DMS 273 (cell line): ENCODE data around the gene NFATC1.

Source experiments
- DNase-seq: peaks from one replicate; lab custom pipeline; 2025; ENCODE audit not compliant: unreplicated experiment; lab: John Stamatoyannopoulos, UW

NFATC1 gene

GRCh38 chr18:79529991-79530390 is 134.3 kb downstream of the NFATC1 start:
- no peak for DNase-seq

- no peak for DNase-seq
These were observed 135.1 kb downstream of the NFATC1 start for GRCh38 chr18:79530821-79531220.

- DNase-seq: no peak
These were observed 135.7 kb downstream of the NFATC1 start for GRCh38 chr18:79531386-79531785.

GRCh38 chr18:79531926-79532312 is 136.2 kb downstream of the NFATC1 start:
- DNase-seq: no peak

GRCh38 chr18:79532313-79533007 is 136.7 kb downstream of the NFATC1 start:
- no peak for DNase-seq

GRCh38 chr18:79533146-79533545 is 137.4 kb downstream of the NFATC1 start:
- no peak for DNase-seq

GRCh38 chr18:79533591-79533990 is 137.9 kb downstream of the NFATC1 start:
- no peak for DNase-seq

- no peak for DNase-seq
These were observed 138.6 kb downstream of the NFATC1 start for GRCh38 chr18:79534356-79534755.

GRCh38 chr18:79537758-79538157 is 142.0 kb downstream of the NFATC1 start:
- DNase-seq: no peak

- no peak for DNase-seq
These were observed 142.9 kb downstream of the NFATC1 start for GRCh38 chr18:79538635-79539034.

GRCh38 chr18:79540161-79540903 is 144.6 kb downstream of the NFATC1 start:
- no peak for DNase-seq

- DNase-seq: no peak
These were observed 145.2 kb downstream of the NFATC1 start for GRCh38 chr18:79540904-79541282.

- no peak for DNase-seq
These were observed 146.5 kb downstream of the NFATC1 start for GRCh38 chr18:79542213-79542612.

GRCh38 chr18:79542876-79543750 is 147.4 kb downstream of the NFATC1 start:
- no peak for DNase-seq

GRCh38 chr18:79543861-79544385 is 148.2 kb downstream of the NFATC1 start:
- no peak for DNase-seq

- DNase-seq: no peak
These were observed 148.7 kb downstream of the NFATC1 start for GRCh38 chr18:79544386-79544963.

GRCh38 chr18:79545255-79545654 is 149.5 kb downstream of the NFATC1 start:
- no peak for DNase-seq

GRCh38 chr18:79545736-79546171 is 150.0 kb downstream of the NFATC1 start:
- DNase-seq: no peak

GRCh38 chr18:79546781-79547272 is 151.1 kb downstream of the NFATC1 start:
- DNase-seq: no peak

GRCh38 chr18:79547413-79548076 is 151.8 kb downstream of the NFATC1 start:
- no peak for DNase-seq
